ENCODE measurements around the gene CLEC2A. TPM values are rescaled to one million over a fixed set of nuclear protein-coding genes. Genes with fewer than 3 reads are reported as not detected.

Gene CLEC2A
- total RNA-seq, 1 experiment from 2014 or later: 0.87 TPM

DNA sequence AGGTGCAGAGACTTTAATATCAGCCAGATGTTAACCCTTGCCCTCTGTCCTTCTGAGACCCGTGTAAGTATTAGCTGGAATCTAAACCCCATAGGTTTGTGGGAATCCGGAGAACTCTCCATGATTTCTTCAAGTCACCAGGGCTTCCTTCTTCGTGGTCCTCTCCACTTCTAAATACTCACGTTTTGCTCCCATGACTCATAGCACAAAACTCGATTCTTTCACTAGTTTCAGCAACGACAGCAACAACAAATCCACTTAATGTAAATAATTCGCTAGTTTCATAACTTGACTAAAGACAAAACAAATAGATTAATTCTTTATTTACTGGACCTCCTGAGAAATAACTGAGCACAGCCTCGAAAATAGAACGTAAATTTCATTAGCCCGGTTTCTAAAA is 4.4 kb upstream of the CLEC2A start:
- H3K4ac ChIP-seq (ENCODE audit: low read depth, low read length): no peak overlapping the region
- no peak overlapping the region for H2BK12ac ChIP-seq (ENCODE audit: insufficient read length, low read depth, low read length)
- Mint-ChIP-seq H3K4me1 (peaks cover 0 to 2% of the 10 kb centered on the region in 2 experiments; a peak in 1 of 4 replicates), H3K27ac (no peak overlapping the region), H3K9me3 (no peaks in the 10 kb centered on the region), H3K36me3 (ENCODE audit: insufficient read depth in 1 of 3, low read depth in 3 of 3) (no peaks in the 10 kb centered on the region), H3K4me3 (no peak overlapping the region), H3K27me3 (ENCODE audit: low read depth) (no peaks in the 10 kb centered on the region)
- TF ChIP-seq, protein P1, sequence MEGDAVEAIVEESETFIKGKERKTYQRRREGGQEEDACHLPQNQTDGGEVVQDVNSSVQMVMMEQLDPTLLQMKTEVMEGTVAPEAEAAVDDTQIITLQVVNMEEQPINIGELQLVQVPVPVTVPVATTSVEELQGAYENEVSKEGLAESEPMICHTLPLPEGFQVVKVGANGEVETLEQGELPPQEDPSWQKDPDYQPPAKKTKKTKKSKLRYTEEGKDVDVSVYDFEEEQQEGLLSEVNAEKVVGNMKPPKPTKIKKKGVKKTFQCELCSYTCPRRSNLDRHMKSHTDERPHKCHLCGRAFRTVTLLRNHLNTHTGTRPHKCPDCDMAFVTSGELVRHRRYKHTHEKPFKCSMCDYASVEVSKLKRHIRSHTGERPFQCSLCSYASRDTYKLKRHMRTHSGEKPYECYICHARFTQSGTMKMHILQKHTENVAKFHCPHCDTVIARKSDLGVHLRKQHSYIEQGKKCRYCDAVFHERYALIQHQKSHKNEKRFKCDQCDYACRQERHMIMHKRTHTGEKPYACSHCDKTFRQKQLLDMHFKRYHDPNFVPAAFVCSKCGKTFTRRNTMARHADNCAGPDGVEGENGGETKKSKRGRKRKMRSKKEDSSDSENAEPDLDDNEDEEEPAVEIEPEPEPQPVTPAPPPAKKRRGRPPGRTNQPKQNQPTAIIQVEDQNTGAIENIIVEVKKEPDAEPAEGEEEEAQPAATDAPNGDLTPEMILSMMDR (conservative IDR thresholded peaks at IDR 0.05): no peak
- no peak overlapping the region for H3K14ac ChIP-seq (ENCODE audit: insufficient read depth, low read length)
- H2BK5ac ChIP-seq (ENCODE audit: insufficient read length, low read length): no peak overlapping the region
- H3K9ac ChIP-seq (ENCODE audit: extremely low read depth, insufficient read length, low read length): no peak overlapping the region
- no peaks in the 10 kb centered on the region for H3K79me2 ChIP-seq (ENCODE audit: insufficient read depth, low read length)
- H2AFZ ChIP-seq (ENCODE audit: low read length): no peak overlapping the region
- no peaks in the 10 kb centered on the region for H3K27me3 ChIP-seq (ENCODE audit: insufficient read depth, low read length)
- no peak overlapping the region for H3K27ac ChIP-seq (ENCODE audit: insufficient read length, low read depth, low read length)
- H3K4me1 ChIP-seq (ENCODE audit: insufficient read depth, low read length): no peaks in the 10 kb centered on the region
- no peaks in the 10 kb centered on the region for H4K20me1 ChIP-seq (ENCODE audit: control insufficient read depth, insufficient read depth, insufficient read length)
- no peak for DNase-seq
- no peak overlapping the region for H4K5ac ChIP-seq (ENCODE audit: insufficient read length, low read depth, low read length)
- no peak overlapping the region for H3K4me2 ChIP-seq (ENCODE audit: insufficient read depth, insufficient read length, low read length)
- no peaks in the 10 kb centered on the region for H3K79me1 ChIP-seq (ENCODE audit: insufficient read depth, low read depth, low read length, poor library complexity, severe bottlenecking)
- H2BK20ac ChIP-seq (ENCODE audit: low read depth, low read length, poor library complexity, severe bottlenecking): no peak overlapping the region
- H3K23me2 ChIP-seq (ENCODE audit: insufficient read length, low read depth, low read length, poor library complexity, severe bottlenecking): no peaks in the 10 kb centered on the region
- no peaks in the 10 kb centered on the region for H3K9me3 ChIP-seq (ENCODE audit: control insufficient read depth, low read depth, low read length)
- H4K91ac ChIP-seq (ENCODE audit: insufficient read length, low read depth, low read length): no peak overlapping the region
- H3K18ac ChIP-seq (ENCODE audit: insufficient read length, low read depth, low read length): no peak overlapping the region
- no CpG with 5 or more reads among the region's 10 CpGs for WGBS (ENCODE audit: extremely low coverage, insufficient read length, low lambda C conversion rate)
- H3K23ac ChIP-seq (ENCODE audit: insufficient read length, low read depth, low read length): no peak overlapping the region
- no peak overlapping the region for H3K56ac ChIP-seq (ENCODE audit: insufficient read length, low read depth, low read length)
- H3T11ph ChIP-seq (ENCODE audit: low read length): no peak overlapping the region
- no peak overlapping the region for H4K8ac ChIP-seq (replicated peaks; ENCODE audit: insufficient read length, low read depth, low read length)
- H2AK5ac ChIP-seq (ENCODE audit: insufficient read length, low read length): no peak overlapping the region
- H2BK120ac ChIP-seq (ENCODE audit: low read depth, low read length, poor library complexity, severe bottlenecking): no peak overlapping the region
- no peak overlapping the region for H2BK15ac ChIP-seq (ENCODE audit: low read depth, low read length)

Data from H9 (cell line).